Testis (tissue), 3 donors: ENCODE measurements around the gene PSTK. TPM values are rescaled to one million over a fixed set of nuclear protein-coding genes. Genes with fewer than 3 reads are reported as not detected.

Source experiments
- DNase-seq: peaks from one replicate; pipeline ENCODE4 v3.0.0-alpha.2; 2019
- H3K27ac ChIP-seq, 2 donors: fragments of 200-600 bp; sonication (generic); one replicate each; pipeline ENCODE4 v1.5.1; 2019
- H3K27me3 ChIP-seq: fragments of 200-600 bp; sonication (generic); one replicate; pipeline ENCODE4 v1.5.1; 2019
- H3K36me3 ChIP-seq: fragments of 200-600 bp; sonication (generic); one replicate; pipeline ENCODE4 v1.5.1; 2017; ENCODE audit warnings: low read depth; ENCODE audit errors: missing control alignments
- H3K4me1 ChIP-seq: fragments of 200-600 bp; sonication (generic); one replicate; pipeline ENCODE4 v1.5.1; 2019
- H3K4me3 ChIP-seq, 2 donors: fragments of 200-600 bp; sonication (generic); one replicate each; pipeline ENCODE4 v1.5.1; 2017 to 2019
- H3K9me3 ChIP-seq: fragments of 200-600 bp; sonication (generic); one replicate; pipeline ENCODE4 v1.5.1; 2017
- CTCF ChIP-seq, 3 experiments: fragments of 450-650 bp in 2 of 3; fragments of 200-600 bp in 1 of 3; sonication (generic) in 1 of 3; IDR thresholded peaks; one replicate each; pipeline ENCODE4 v1.5.1; 2016 to 2019; ENCODE audit warnings: antibody characterized with exemption in 3 of 3, mild to moderate bottlenecking in 2 of 3, moderate library complexity in 1 of 3
- POLR2A ChIP-seq: fragments of 450-650 bp; IDR thresholded peaks from one replicate; pipeline ENCODE4 v1.6.1; 2017; ENCODE audit warnings: antibody characterized with exemption, mild to moderate bottlenecking, moderate library complexity
- WGBS, 2 donors: methylation state at CpG; one replicate each; pipeline ENCODE4 v1.1.5; 2018; 5-methylcytosine and 5-hydroxymethylcytosine counted together
- intact Hi-C: fragments of 100-400 bp; cut with DNase I; formaldehyde crosslinking; loops from one replicate; pipeline ENCODE4 v1.15.1; 2023; ENCODE audit warnings: low total_unique reads
- polyA plus RNA-seq: library from polyadenylated mRNA; stranded (reverse); fragments of 350-450 nt; fragmentation: Illumina TruSeq; extraction: RNeasy Lipid Tissue Mini Kit (QIAGEN cat#74804); gene quantifications from one replicate; pipeline ENCODE4 v1.2.3, GENCODE V29; 2014; ENCODE audit warnings: low read depth, low replicate concordance; ENCODE audit not compliant: insufficient read depth
- total RNA-seq, 2 donors: library from RNA; depleted of rRNA; stranded (reverse); fragments of >200 nt; gene quantifications; one replicate each; pipeline ENCODE4 v1.2.3, GENCODE V29; 2016

The PSTK gene
- total and polyA plus RNA-seq, 3 donors from 2014 or later = 12.1 to 19.1 (median 15.7) TPM

GRCh38 chr10:123004298-123004697, 24.1 kb downstream of the PSTK start:
- Histone ChIP-seq H3K9me3 (no peaks in the 10 kb centered on the region), H3K4me3 (no peak overlapping the region), H3K36me3 (no peaks in the 10 kb centered on the region), H3K27me3 (no peaks in the 10 kb centered on the region), H3K27ac (no peak overlapping the region), H3K4me1 (peaks cover 9% of the 10 kb centered on the region)
- intact Hi-C loops = no loop called here
- no peak for DNase-seq
- TF ChIP-seq CTCF (IDR thresholded peaks at IDR 0.05) (no peak), POLR2A (no peak)
- 54 to 68% methylated on average over 2 of the region's 2 CpGs for WGBS, 2 donors

GRCh38 chr10:123007558-123008354, 27.6 kb downstream of the PSTK start:
- Histone ChIP-seq H3K27ac (peak overlapping the region; percentile 89 to 97), H3K4me1 (peaks cover 13% of the 10 kb centered on the region), H3K27me3 (no peaks in the 10 kb centered on the region), H3K9me3 (no peaks in the 10 kb centered on the region), H3K36me3 (no peaks in the 10 kb centered on the region), H3K4me3 (peak overlapping the region; percentile 87 to 99)
- intact Hi-C loops = no loop called here
- WGBS, 2 donors = 1 to 2% methylated on average over 23 to 30 of the region's 30 CpGs
- TF ChIP-seq CTCF (IDR thresholded peaks at IDR 0.05) (peak in 1 of 3 experiments; percentile 11), POLR2A (no peak)
- peak; percentile 86 for DNase-seq

GRCh38 chr10:123008355-123009104, 28.3 kb downstream of the PSTK start, which contains the start of the genes ACADSB and IKZF5:
TSS of gene ACADSB (plus strand) at chr10:123009006. CDS start at chr10:123009030, 24 bp downstream.
TSS of gene IKZF5 (minus strand) at chr10:123008795. CDS start at chr10:122998625, 10,170 bp downstream.
- no peaks in the 10 kb centered on the region for H3K9me3 ChIP-seq
- H3K27ac ChIP-seq = peak within 1 kb of the TSS; percentile 89 to 97
- intact Hi-C loops = no loop called here
- no peaks in the 10 kb centered on the region for H3K27me3 ChIP-seq
- 0 to 2% methylated on average over 15 to 60 of the region's 68 CpGs for WGBS, 2 donors
- no peaks in the 10 kb centered on the region for H3K36me3 ChIP-seq
- TF ChIP-seq POLR2A = peak; percentile 74
- TF ChIP-seq CTCF (IDR thresholded peaks at IDR 0.05) = peak in 1 of 3 experiments; percentile 14
- peak within 1 kb of the TSS; percentile 87 to 99 for H3K4me3 ChIP-seq
- H3K4me1 ChIP-seq = peaks cover 13% of the 10 kb centered on the region
- peak; percentile 97 for DNase-seq

GRCh38 chr10:123009105-123009820, 29.1 kb downstream of the PSTK start:
- Histone ChIP-seq H3K27ac (peak overlapping the region; percentile 68 to 97), H3K27me3 (no peaks in the 10 kb centered on the region), H3K4me3 (peak overlapping the region; percentile 87 to 99), H3K9me3 (no peaks in the 10 kb centered on the region), H3K36me3 (no peaks in the 10 kb centered on the region), H3K4me1 (peaks cover 13% of the 10 kb centered on the region)
- intact Hi-C loops = no loop called here
- TF ChIP-seq POLR2A (no peak), CTCF (IDR thresholded peaks at IDR 0.05) (no peak)
- 0 to 1% methylated on average over 15 to 25 of the region's 34 CpGs for WGBS, 2 donors
- peak; percentile 36 for DNase-seq
